Stimulated activated CD4-positive, alpha-beta T cell treated with anti-CD3 and anti-CD28 coated beads, TNF-alpha, amount 100 ng/mL, for 4 hours (primary cell): ENCODE measurements around the gene ZNF544.
"Not testable (repeated sequence)": the region's sequence is repeated elsewhere in the genome, so short reads cannot be mapped to it uniquely, and the experiment has no call there.

Experiments
- DNase-seq, 3 experiments: peaks; one replicate each; pipeline ENCODE4 v3.0.0-alpha.2; 2020; ENCODE audit warnings: low read depth in 3 of 3

Gene ZNF544

DNA sequence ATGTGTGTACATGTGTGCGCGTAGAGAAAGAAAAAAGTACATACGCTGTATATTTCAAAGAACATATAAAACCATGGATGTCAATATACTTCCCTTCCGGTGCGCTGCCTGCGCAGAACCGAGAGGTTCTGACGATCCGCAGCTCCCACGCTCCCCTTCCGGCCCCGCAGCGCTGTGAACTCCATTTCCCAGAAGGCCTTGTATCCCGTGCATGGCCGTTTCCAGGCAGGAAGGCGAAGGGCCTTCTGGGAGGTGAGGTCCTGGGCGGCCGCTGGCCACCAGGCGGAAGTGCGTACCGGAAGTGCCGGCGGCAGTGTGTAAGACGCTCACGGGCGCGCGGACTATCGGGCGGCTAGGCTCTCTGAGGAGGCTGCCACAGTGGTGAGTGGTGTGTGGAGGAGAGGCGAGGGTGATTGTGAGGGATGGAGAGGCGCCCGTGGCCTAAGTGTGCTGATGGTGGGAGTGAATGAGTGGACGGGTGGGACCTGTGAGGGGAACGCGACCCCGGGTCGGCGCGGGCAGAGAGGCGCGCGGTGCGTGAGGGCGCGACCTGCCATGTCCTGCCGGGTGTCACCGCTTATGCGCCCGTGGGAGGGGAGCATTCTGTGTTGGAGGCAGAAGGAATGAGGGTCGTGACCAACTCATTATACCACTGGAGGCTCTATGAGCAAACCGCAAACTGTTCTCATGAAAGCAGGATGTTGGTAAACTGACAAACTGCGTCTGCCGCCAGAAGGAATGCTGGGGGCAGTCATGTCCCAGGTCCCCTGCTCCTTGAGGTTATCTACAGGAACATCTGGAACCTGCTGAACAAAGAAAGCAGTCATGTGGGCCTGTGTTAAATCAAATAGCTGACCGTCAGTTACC lies 76.6 kb downstream of the ZNF544 start, which contains the start of gene ERVK3-1:
TSS of gene ERVK3-1 (plus strand) at position 313 of the 867 bp plus-strand sequence. CDS start 6,792 bp downstream, outside the sequence.
- peak; percentile 73 to 89 (median 86) for DNase-seq

DNA sequence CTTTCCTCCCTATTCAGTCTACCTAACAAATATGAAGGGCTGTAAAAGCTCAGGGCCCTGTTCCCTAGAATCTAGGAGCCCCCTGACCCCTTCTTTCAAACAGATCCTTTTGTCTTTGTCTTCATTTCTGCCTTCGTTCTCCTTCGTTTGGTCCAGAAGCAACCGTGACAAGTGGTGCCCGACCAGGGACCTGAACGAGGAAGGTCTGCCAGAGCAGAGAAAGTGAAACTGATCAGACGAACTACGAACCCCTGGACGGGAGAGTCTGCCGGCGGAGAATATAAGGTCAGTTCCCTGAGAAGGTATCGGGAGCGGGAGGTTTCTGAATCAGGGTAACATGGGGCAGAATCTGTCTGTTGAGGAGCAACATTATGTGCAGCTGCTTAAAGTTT lies 77.2 kb downstream of the ZNF544 start:
- DNase-seq = no peak

DNA sequence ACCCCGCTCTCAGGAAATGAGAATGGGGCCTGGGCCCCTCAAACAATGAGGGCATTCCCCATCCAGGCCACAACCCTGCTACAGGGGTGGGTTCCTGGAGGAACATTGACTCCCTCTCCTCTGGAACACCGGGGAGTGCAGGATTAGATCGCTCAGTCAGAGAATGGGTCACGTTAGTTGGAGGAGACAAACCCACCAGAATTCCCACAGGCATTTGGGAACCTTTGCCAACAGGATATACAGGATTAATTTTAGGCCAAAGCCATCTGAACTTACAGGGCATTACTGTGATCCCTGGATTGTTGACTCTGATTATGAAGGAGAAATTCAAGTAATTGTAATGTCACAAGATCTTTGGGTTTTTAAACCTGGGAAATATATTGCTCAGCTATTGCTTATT lies 79.0 kb downstream of the ZNF544 start:
- DNase-seq = no peak

DNA sequence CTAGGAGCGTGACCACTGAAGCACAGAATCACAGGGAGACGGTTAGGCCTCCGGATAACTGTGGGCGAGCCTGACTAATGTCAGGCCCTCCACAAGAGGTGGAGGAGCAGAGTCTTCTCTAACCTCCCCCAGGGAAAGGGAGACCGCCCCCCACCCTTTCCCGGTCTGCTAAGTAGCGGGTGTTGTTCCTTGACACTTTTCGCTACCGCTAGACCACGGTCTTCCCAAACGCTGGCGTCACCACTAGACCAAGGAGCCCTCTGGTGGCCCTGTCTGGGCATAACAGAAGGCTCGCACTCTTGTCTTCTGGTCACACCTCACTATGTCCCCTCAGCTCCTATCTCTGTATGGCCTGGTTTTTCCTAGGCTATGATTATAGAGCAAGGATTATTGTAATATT lies 82.0 kb downstream of the ZNF544 start:
- DNase-seq = not testable (repeated sequence)

DNA sequence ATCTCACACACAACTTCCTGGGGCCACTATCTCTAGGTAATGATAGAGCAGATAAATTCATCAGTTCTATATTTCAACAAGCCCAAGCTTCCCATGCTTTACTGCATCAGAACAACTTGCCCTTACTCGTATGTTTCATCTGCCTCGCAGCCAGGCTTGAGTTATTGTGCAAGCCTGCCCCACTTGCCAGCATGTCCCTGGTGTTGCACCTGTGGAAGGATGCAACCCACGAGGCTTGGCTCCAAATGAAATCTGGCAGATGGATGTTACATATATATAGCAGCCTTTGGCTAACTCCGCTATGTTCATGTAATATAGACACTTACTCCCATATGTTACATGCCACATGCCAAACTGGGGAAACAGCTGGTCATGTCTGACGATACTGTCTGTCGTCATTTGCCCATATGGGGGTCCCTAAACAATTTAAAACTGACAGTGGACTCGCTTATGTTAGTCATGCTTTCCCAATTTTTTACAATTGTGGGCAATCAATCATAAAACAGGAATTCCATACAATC lies 82.7 kb downstream of the ZNF544 start:
- no peak for DNase-seq
